ENCODE results near the gene HCK. TPM values are rescaled to one million over a fixed set of nuclear protein-coding genes. Genes with fewer than 3 reads are reported as not detected.

The HCK gene
- total and polyA plus RNA-seq, 9 of the 15 experiments (the other 6 are each of a cell fraction or from before 2014, with no cell fraction given) = 0.09 to 0.51 (median 0.27) TPM; not detected in 6

DNA sequence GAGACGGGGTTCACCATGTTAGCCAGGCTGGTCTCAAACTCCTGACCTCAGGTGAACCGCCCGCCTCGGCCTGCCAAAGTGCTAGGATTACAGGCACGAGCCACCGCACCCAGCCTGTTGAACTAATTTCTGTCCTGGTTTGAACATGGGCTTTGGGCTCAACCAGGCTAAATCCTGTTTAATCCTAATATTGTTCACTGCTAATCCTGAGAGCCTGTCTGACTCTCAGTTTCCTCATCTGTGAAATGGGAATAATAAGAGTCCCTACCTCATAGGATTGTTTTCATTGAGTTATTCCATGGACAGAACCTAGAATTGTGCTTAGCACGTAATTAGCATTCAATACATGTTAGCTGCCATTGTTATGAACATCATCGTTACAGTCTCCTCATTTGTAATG, 74.9 kb downstream of the HCK start:
- Histone ChIP-seq H3K4me3 (no peak overlapping the region), H3K36me3 (ENCODE audit: control insufficient read depth, insufficient read depth, low read length) (peaks cover 30% of the 10 kb centered on the region), H3K9me1 (ENCODE audit: control insufficient read depth, insufficient read depth, low read length) (no peaks in the 10 kb centered on the region), H3K79me2 (ENCODE audit: control insufficient read depth, insufficient read depth, low read length) (peaks cover 58% of the 10 kb centered on the region), H3K4me2 (ENCODE audit: insufficient read depth, low read length) (no peak overlapping the region), H3K27ac (ENCODE audit: extremely low read depth, low read depth, low read length) (no peak overlapping the region), H3K4me1 (replicated peaks in 1 of 2; ENCODE audit: control insufficient read depth in 2 of 2, insufficient read depth in 2 of 2, low read length in 2 of 2) (no peaks in the 10 kb centered on the region), H3K9ac (ENCODE audit: insufficient read depth in 1 of 2, low read depth in 2 of 2, low read length in 2 of 2) (no peak overlapping the region), H2AFZ (ENCODE audit: low read depth, low read length) (no peak overlapping the region), H3K27me3 (ENCODE audit: control insufficient read depth in 2 of 2, insufficient read depth in 2 of 2, low read length in 2 of 2) (no peaks in the 10 kb centered on the region), H3K9me3 (replicated peaks; ENCODE audit: control insufficient read depth, insufficient read depth, low read depth, low read length) (no peaks in the 10 kb centered on the region), H4K20me1 (replicated peaks; ENCODE audit: control insufficient read depth, insufficient read depth, low read length) (peaks cover 22% of the 10 kb centered on the region)
- no TSS peak for BruUV-seq (replicated peaks)
- CTCF ChIA-PET (ENCODE audit: low intra/inter-chr PET ratio) = no interaction called here
- intact Hi-C loops (cut with micrococcal nuclease) (no loop called here), in situ Hi-C loops (cut with MboI) (no loop called here)
- FAIRE-seq (no peak), DNase-seq (ENCODE audit: extremely low read depth in 1 of 4, low spot score in 3 of 4) (no peak), ATAC-seq (no peak)
- no peak for TF ChIP-seq SRSF1 (IDR thresholded peaks at IDR 0.05; ENCODE audit: low read depth, low read length)
- TF ChIP-seq RBM25 (IDR thresholded peaks at IDR 0.05; ENCODE audit: low read depth, low read length, severe bottlenecking) = peak; percentile 77
- POLR2A ChIA-PET = no interaction called here
- WGBS (ENCODE audit: insufficient coverage, low coverage, missing lambda C conversion rate) = 88% methylated on average over 8 of the region's 8 CpGs

DNA sequence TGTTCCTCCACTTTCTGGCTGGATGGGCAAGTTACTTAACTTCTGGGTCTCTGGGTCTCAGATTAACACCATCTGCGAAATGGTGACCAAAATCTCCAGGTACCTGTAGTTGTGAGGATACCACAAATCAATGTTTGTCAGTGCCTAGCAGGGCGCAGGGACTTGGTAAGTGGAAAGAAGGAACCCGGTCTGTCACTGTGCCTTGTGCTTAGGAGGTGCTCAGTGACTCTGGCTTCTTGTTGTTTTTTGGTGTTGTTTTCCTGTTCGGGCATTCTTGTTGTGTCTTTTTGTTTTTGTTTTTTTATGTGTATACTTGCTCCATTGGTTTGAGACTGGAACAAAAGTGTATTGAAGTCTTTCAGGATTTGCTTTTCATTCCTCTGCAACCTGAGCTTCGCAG, 75.3 kb downstream of the HCK start:
- Histone ChIP-seq H3K36me3 (ENCODE audit: control insufficient read depth, insufficient read depth, low read length) (peaks cover 30% of the 10 kb centered on the region), H3K27ac (ENCODE audit: extremely low read depth, low read depth, low read length) (no peak overlapping the region), H3K4me3 (no peak overlapping the region), H3K9ac (ENCODE audit: insufficient read depth in 1 of 2, low read depth in 2 of 2, low read length in 2 of 2) (no peak overlapping the region), H4K20me1 (replicated peaks; ENCODE audit: control insufficient read depth, insufficient read depth, low read length) (peaks cover 22% of the 10 kb centered on the region), H3K9me1 (ENCODE audit: control insufficient read depth, insufficient read depth, low read length) (no peaks in the 10 kb centered on the region), H3K4me2 (ENCODE audit: insufficient read depth, low read length) (no peak overlapping the region), H3K27me3 (ENCODE audit: control insufficient read depth in 2 of 2, insufficient read depth in 2 of 2, low read length in 2 of 2) (no peaks in the 10 kb centered on the region), H3K9me3 (replicated peaks; ENCODE audit: control insufficient read depth, insufficient read depth, low read depth, low read length) (no peaks in the 10 kb centered on the region), H2AFZ (ENCODE audit: low read depth, low read length) (no peak overlapping the region), H3K4me1 (replicated peaks in 1 of 2; ENCODE audit: control insufficient read depth in 2 of 2, insufficient read depth in 2 of 2, low read length in 2 of 2) (no peaks in the 10 kb centered on the region), H3K79me2 (ENCODE audit: control insufficient read depth, insufficient read depth, low read length) (peaks cover 58% of the 10 kb centered on the region)
- ChIA-PET POLR2A (no interaction called here), CTCF (ENCODE audit: low intra/inter-chr PET ratio) (no interaction called here)
- DNase-seq (ENCODE audit: extremely low read depth in 1 of 4, low spot score in 3 of 4) (no peak), ATAC-seq (no peak), FAIRE-seq (peak; percentile 6)
- in situ Hi-C loops (cut with MboI) = no loop called here
- BruUV-seq (replicated peaks) = no TSS peak
- TF ChIP-seq, protein P1, sequence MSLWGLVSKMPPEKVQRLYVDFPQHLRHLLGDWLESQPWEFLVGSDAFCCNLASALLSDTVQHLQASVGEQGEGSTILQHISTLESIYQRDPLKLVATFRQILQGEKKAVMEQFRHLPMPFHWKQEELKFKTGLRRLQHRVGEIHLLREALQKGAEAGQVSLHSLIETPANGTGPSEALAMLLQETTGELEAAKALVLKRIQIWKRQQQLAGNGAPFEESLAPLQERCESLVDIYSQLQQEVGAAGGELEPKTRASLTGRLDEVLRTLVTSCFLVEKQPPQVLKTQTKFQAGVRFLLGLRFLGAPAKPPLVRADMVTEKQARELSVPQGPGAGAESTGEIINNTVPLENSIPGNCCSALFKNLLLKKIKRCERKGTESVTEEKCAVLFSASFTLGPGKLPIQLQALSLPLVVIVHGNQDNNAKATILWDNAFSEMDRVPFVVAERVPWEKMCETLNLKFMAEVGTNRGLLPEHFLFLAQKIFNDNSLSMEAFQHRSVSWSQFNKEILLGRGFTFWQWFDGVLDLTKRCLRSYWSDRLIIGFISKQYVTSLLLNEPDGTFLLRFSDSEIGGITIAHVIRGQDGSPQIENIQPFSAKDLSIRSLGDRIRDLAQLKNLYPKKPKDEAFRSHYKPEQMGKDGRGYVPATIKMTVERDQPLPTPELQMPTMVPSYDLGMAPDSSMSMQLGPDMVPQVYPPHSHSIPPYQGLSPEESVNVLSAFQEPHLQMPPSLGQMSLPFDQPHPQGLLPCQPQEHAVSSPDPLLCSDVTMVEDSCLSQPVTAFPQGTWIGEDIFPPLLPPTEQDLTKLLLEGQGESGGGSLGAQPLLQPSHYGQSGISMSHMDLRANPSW (CRISPR knock-in tag; IDR thresholded peaks at IDR 0.05) = no peak
- no peak for TF ChIP-seq HNRNPH1 (optimal IDR thresholded peaks at IDR 0.05; ENCODE audit: low read depth, low read length)
- no peak for TF ChIP-seq SMAD4 (CRISPR knock-in tag; conservative IDR thresholded peaks at IDR 0.05)
- TF ChIP-seq, protein P2, sequence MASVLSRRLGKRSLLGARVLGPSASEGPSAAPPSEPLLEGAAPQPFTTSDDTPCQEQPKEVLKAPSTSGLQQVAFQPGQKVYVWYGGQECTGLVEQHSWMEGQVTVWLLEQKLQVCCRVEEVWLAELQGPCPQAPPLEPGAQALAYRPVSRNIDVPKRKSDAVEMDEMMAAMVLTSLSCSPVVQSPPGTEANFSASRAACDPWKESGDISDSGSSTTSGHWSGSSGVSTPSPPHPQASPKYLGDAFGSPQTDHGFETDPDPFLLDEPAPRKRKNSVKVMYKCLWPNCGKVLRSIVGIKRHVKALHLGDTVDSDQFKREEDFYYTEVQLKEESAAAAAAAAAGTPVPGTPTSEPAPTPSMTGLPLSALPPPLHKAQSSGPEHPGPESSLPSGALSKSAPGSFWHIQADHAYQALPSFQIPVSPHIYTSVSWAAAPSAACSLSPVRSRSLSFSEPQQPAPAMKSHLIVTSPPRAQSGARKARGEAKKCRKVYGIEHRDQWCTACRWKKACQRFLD (CRISPR knock-in tag; IDR thresholded peaks at IDR 0.05) = no peak
- TF ChIP-seq POLR2AphosphoS2 (IDR thresholded peaks at IDR 0.05; ENCODE audit: low read length) = no peak
- no peak for TF ChIP-seq BCOR (IDR thresholded peaks at IDR 0.05)
- no peak for TF ChIP-seq EWSR1 (IDR thresholded peaks at IDR 0.05; ENCODE audit: borderline replicate concordance, low read depth, partially characterized antibody)
- TF ChIP-seq GATA2 (CRISPR knock-in tag; IDR thresholded peaks at IDR 0.05) = no peak
- TF ChIP-seq ZNF589 (CRISPR knock-in tag; IDR thresholded peaks at IDR 0.05; ENCODE audit: low read depth) = no peak
- no peak for TF ChIP-seq NFYB (IDR thresholded peaks at IDR 0.05; ENCODE audit: extremely low read depth, insufficient read length)
- no peak for TF ChIP-seq NCOA4 (IDR thresholded peaks at IDR 0.05; ENCODE audit: partially characterized antibody)
- intact Hi-C loops (cut with micrococcal nuclease) = no loop called here
- 91% methylated on average over 5 of the region's 5 CpGs for WGBS (ENCODE audit: insufficient coverage, low coverage, missing lambda C conversion rate)

Data from K562 (cell line).